22Rv1 (cell line): ENCODE measurements around the gene ABCA4.

Experiments used
- CTCF ChIP-seq: fragments of 450-650 bp; IDR thresholded peaks from 2 replicates; pipeline ENCODE4 v1.5.1; 2017; ENCODE audit warnings: mild to moderate bottlenecking
- ZFX ChIP-seq: fragments of 450-650 bp; IDR thresholded peaks from 2 replicates; pipeline ENCODE4 v1.6.1; 2017; ENCODE audit warnings: antibody characterized with exemption, borderline replicate concordance

GRCh38 chr1:94071976-94072375 is 49.0 kb downstream of the ABCA4 start:
- TF ChIP-seq CTCF = no peak
- TF ChIP-seq ZFX = no peak
